RPMI8226 (cell line): Measurements from ENCODE around the gene LNX1.
"Not testable (repeated sequence)": the region's sequence is repeated elsewhere in the genome, so short reads cannot be mapped to it uniquely, and the experiment has no call there.

Source experiments
- DNase-seq: peaks from one replicate; pipeline ENCODE4 v3.0.0-alpha.2; 2015

The LNX1 gene

DNA sequence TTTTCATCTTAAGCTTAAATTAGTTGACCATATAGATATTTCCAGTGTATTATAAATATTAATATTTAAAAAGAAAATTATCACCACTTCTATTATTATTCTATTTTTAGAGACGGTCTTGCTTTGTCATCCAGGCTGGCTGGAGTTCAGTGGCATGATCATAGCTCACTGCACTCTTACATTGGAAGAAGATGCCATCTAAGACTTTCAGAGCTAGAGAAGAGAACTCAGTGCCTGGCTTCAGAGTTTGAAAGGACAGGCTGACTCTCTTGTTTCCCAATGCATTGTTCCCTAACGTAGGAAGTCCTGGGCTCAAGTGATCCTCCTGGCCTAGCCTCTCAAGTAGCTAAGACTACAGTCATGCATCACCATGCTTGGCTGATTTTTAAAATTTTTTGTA, 137.9 kb downstream of the LNX1 start:
- no peak for DNase-seq

GRCh38 chr4:53450773-53451172, 140.5 kb downstream of the LNX1 start:
- no peak for DNase-seq

GRCh38 chr4:53444954-53445353, 146.3 kb downstream of the LNX1 start:
- DNase-seq: no peak

DNA sequence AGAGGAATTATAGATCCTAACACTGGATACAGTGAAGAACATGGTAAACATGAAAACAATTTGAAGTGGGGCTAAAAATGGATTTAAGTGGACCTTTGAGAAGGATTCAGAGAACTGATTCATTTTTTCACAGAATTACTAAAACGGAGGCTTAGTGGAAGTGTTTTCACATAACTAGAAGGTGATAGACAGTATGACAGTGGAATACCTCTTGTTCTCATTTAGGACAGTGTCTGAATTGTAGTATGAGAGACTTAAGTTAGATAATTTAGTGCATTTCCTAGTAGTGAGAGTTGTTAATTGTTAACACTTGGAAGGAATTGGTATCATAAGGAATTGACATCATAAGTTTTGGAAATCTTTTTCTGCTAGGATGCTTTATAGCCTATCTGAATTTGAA, 149.7 kb downstream of the LNX1 start:
- DNase-seq: no peak

DNA sequence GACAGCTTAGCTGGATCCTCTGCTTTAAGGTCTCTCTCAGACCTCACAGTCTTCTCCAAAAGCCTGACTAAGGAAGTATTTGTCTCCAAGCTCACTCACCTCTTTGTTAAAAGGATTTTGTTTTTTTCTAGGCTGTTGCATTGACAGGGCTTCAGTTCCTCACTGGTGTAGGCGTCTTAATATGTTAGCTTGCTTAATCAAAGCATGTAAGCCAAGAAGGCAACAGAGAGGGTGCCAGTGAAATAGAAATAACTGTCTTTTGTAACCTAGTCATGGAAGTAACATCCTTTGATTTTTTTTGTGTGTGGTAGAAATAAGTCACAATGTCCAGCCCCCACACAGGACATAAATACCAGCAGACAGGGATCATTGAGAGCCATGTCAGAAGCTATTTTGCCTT, 155.0 kb downstream of the LNX1 start:
- no peak for DNase-seq

DNA sequence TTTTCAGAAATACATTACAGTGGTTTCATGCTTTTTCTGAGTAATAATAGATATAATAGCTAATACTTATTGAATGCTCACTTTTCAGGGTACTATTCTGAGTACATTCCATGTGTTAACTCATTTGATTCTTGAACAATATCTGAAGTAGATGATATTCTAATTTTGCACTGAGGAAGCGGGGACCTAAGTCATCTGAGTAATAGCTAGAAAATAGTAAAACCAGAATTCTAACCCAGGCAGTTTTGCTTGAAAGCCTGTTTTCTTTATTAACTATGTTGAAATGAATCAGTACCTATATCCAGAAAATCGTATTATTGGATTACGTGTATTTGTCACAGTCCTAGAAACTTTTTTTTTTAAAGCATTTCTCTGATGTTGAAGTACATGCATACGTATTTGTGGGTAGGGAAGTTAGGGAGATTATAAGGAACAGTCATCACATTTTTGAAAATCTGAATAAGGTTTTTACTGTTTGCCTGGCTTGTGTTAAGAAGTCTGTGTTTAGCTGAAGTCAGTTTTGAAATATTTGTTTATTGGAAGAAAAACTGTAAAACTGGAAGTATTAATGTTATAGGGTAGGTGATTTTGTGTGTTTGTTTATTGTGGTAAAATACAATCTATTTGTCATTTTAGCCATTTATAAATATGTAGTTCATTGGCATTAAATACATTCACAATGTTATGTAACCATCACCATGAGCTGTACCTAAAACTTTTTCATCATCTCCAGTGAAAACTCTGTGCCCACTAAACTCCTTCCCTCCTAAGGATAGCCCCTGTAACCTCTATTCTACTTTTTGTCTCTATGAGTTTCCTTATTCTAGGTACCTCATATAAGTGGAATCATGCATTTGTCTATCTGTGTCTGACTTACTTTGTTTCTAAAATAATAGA, 158.5 kb downstream of the LNX1 start:
- no peak for DNase-seq

- DNase-seq: no peak
Observed at GRCh38 chr4:53431052-53431451, 160.2 kb downstream of the LNX1 start.

GRCh38 chr4:53427366-53427765, 163.9 kb downstream of the LNX1 start:
- no peak for DNase-seq

GRCh38 chr4:53424280-53424679, 167.0 kb downstream of the LNX1 start:
- DNase-seq: no peak

DNA sequence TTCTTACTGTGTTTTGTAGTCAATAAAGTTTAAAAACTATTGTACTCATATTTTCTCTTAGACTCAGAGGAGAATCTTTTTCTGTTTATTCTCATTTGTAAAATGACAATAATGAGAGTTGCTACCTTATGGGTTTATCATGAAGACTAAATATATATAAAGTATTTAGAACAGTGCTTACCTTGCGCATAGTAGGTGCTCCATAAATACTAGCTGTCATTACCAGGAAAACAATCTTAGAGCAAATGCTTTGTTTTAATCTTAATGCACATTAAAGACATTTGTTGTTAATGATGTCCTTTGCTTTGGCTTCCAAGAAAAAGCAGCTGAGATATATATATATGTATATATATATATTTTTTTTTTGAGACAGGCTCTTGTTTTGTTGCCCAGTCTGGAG, 168.9 kb downstream of the LNX1 start:
- no peak for DNase-seq

DNA sequence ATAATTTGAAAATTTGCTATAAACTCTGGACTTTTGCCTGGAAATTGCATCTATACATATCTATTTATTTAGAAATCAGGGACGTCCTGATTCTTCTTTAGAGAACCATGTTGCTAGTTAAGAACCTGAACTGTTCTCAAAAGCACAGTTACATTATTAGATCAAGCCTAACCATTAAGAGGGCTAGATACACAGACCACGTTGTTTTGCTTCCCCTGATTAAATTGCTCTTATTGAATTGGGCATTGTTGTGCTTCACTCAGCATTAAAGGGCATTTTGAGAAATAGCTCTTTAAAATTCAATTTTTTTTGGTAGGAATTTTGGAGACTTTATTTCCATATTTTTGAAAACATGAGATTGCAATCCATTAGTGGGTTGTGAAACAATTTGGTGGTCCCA, 169.5 kb downstream of the LNX1 start:
- no peak for DNase-seq

DNA sequence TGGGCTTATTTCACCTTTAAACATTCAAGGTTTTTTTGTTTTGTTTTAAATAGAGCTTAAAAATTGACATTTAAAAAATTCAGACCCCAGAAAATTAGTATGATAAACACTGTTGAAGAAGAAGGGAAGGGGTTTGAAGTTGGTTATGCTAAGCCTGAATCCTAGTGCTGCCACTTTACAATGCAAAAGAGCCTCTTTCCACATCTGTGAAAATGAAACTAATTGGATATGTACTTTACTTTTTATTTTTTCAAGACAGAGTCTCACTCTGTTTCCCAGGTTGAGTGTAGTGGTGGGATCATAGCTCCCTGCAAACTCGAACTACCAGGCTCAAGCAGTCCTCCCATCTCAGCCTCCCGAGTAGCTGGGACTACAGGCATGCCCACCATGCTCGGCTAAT, 172.1 kb downstream of the LNX1 start:
- DNase-seq: no peak

- not testable (repeated sequence) for DNase-seq
Observed at GRCh38 chr4:53409479-53409878, 181.8 kb downstream of the LNX1 start.
